AG04450 (cell line): ENCODE measurements around the gene VTCN1. TPM values are rescaled to one million over a fixed set of nuclear protein-coding genes. Genes with fewer than 3 reads are reported as not detected.

Source experiments
- CTCF ChIA-PET: fragments of 300-600, 350-600 bp; formaldehyde crosslinking; extraction: SDS; loops from one replicate; lab custom pipeline; 2022; ENCODE audit warnings: antibody characterized with exemption, inconsistent platforms; lab: Charles Lee
- POLR2A ChIA-PET: fragments of 350-600 bp; formaldehyde crosslinking; extraction: SDS; loops from one replicate; lab custom pipeline; 2021; ENCODE audit warnings: antibody characterized with exemption, inconsistent platforms; lab: Yijun Ruan, JAX
- DNase-seq: peaks from one replicate; pipeline ENCODE4 v3.0.0-alpha.2; 2011; ENCODE audit warnings: low read depth, low spot score
- H3K27ac ChIP-seq: one replicate; pipeline ENCODE4 v1.5.1; 2012; ENCODE audit warnings: low read depth, low read length, control low read depth
- H3K27me3 ChIP-seq: one replicate; pipeline ENCODE4 v1.6.0; 2012; ENCODE audit warnings: low read length; ENCODE audit not compliant: control insufficient read depth, insufficient read depth
- H3K4me3 ChIP-seq: 2 replicates; pipeline ENCODE4 v1.5.1; 2011; ENCODE audit warnings: mild to moderate bottlenecking, low read depth, low read length, control low read depth
- H3K9me3 ChIP-seq: 2 replicates; pipeline ENCODE4 v1.5.1; 2012; ENCODE audit warnings: low read length; ENCODE audit not compliant: control insufficient read depth, insufficient read depth
- polyA plus RNA-seq: library from polyadenylated mRNA; depleted of rRNA; stranded (reverse); fragments of >200 nt; gene quantifications from 2 replicates; pipeline ENCODE4 v1.2.3, GENCODE V29; 2011
- TF ChIP-seq, protein P1 (sequence below): IDR thresholded peaks from 2 replicates; pipeline ENCODE4 v1.5.1; 2011; ENCODE audit warnings: low read depth, low read length, control low read depth, inconsistent platforms

Gene VTCN1
- polyA plus RNA-seq, 1 experiment: not detected

DNA sequence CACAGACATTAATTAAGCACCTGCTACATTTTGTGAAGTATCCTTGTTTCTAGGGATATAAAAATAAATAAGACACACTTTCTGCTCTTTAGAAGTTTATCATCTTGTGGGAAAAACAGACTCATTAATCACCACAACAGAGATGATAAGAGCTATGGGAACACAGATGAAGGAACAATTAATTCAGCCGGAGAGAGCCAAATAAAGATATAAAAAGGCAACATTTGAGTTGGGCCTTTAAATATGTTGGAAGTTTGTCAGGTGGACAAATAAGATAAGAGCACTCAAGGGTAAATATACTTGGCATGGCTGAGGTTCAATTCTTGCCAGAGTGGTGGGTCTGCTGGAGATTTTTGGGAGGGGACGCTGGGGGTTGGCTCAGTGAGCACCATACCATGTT is 34.2 kb upstream of the VTCN1 start:
- CTCF ChIA-PET: no interaction called here
- POLR2A ChIA-PET: no interaction called here
- Histone ChIP-seq H3K27me3 (peaks cover 13% of the 10 kb centered on the region), H3K9me3 (no peaks in the 10 kb centered on the region), H3K27ac (no peak overlapping the region), H3K4me3 (no peak overlapping the region)
- TF ChIP-seq, protein P1, sequence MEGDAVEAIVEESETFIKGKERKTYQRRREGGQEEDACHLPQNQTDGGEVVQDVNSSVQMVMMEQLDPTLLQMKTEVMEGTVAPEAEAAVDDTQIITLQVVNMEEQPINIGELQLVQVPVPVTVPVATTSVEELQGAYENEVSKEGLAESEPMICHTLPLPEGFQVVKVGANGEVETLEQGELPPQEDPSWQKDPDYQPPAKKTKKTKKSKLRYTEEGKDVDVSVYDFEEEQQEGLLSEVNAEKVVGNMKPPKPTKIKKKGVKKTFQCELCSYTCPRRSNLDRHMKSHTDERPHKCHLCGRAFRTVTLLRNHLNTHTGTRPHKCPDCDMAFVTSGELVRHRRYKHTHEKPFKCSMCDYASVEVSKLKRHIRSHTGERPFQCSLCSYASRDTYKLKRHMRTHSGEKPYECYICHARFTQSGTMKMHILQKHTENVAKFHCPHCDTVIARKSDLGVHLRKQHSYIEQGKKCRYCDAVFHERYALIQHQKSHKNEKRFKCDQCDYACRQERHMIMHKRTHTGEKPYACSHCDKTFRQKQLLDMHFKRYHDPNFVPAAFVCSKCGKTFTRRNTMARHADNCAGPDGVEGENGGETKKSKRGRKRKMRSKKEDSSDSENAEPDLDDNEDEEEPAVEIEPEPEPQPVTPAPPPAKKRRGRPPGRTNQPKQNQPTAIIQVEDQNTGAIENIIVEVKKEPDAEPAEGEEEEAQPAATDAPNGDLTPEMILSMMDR: no peak
- no peak for DNase-seq

DNA sequence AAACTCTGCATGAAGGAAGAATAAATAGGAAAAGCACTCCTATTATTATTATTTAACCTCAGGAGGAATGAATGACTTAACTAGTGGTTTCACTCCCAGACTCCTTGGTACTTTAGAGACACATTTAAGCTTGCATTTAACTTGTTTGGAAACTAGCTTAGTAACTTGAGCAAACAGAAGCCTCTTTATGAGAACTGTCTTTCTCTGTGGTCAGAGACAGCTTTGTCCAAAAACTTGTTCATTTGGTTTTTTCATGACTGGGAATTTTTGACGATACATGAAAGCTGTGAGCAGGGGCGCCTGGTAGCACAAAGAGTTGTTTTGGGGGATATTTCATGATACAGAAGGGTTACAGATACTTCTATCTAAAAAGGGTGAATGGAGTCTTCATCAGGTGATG is 33.6 kb upstream of the VTCN1 start:
- POLR2A ChIA-PET: no interaction called here
- peaks cover 13% of the 10 kb centered on the region for H3K27me3 ChIP-seq
- no peak for DNase-seq
- CTCF ChIA-PET: no interaction called here
- no peak overlapping the region for H3K27ac ChIP-seq
- no peak overlapping the region for H3K4me3 ChIP-seq
- TF ChIP-seq, protein P1: no peak
- no peaks in the 10 kb centered on the region for H3K9me3 ChIP-seq

DNA sequence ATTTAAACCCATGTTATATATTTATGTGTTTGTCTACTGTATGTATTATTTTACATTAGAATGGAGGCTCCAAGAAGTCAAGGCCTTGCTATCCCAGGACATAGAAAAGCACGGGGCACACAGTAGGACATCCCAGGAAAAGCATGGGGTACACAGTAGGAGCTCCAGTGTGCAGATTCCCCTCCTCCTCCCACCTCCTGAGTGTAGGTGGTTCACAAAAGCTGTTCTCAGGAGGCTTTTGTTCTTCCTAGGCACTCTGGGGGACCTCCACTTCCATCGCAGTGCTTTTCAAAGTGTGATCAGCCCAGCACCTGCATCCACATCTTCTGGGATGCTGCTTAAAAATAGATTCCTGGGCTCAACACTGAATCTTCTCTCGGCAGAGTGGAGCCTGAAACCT is 30.8 kb upstream of the VTCN1 start:
- H3K9me3 ChIP-seq: no peaks in the 10 kb centered on the region
- TF ChIP-seq, protein P1: no peak
- ChIA-PET CTCF (no interaction called here), POLR2A (no interaction called here)
- no peak for DNase-seq
- peaks cover 13% of the 10 kb centered on the region for H3K27me3 ChIP-seq
- no peak overlapping the region for H3K4me3 ChIP-seq
- H3K27ac ChIP-seq: no peak overlapping the region

DNA sequence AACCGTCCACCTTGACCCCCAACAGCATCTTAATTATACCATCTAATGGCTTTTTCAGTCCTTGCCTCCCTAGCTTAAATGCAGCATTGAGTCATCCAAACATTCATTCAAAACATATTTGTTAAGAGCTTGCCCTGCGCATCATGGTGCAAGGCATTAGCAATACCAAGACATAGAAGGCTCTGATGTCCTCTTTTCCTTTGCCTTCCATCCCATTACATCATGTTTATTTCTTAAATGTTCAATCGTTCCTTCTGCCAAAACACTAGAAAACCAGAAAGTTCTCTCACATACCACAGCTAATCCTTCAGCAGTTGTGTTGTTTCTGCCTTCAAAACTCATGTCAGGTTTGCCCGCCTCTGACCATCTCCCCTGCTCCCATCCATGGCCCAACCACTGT is 29.8 kb upstream of the VTCN1 start:
- POLR2A ChIA-PET: no interaction called here
- CTCF ChIA-PET: no interaction called here
- no peak overlapping the region for H3K27ac ChIP-seq
- TF ChIP-seq, protein P1: no peak
- H3K27me3 ChIP-seq: peaks cover 13% of the 10 kb centered on the region
- no peak for DNase-seq
- H3K9me3 ChIP-seq: no peaks in the 10 kb centered on the region
- no peak overlapping the region for H3K4me3 ChIP-seq

DNA sequence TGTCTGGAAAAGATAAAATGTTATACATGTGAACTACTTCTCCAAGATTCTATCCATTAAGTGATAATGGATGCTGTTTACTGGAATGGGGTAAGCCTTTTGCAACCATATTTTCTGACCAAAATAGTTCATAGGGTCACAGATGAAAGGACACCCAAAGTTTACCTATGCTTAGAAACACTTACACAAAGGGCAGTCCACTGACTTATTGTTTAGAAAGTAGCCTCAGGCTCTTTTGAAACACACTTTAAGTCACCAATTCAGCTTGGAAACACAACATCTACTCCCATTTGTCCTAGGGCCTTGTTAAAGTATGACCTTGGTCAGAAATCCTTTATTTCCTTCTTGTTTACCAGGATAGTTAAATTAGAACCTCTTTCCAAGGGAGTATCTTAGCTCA is 28.7 kb upstream of the VTCN1 start:
- ChIA-PET CTCF (no interaction called here), POLR2A (no interaction called here)
- Histone ChIP-seq H3K4me3 (no peak overlapping the region), H3K27ac (no peak overlapping the region), H3K9me3 (no peaks in the 10 kb centered on the region), H3K27me3 (peaks cover 11% of the 10 kb centered on the region)
- TF ChIP-seq, protein P1: no peak
- DNase-seq: no peak
